A549 (cell line): Measurements from ENCODE around the gene CHN1.

ENCODE experiments used
- MYC ChIP-seq: IDR thresholded peaks from 2 replicates; pipeline ENCODE4 v1.6.1; 2012; ENCODE audit warnings: mild to moderate bottlenecking, inconsistent platforms, low read length, improper control_type of control experiment, borderline replicate concordance
- NFE2L2 ChIP-seq: fragments of 150-350 bp; conservative IDR thresholded peaks from 2 replicates; pipeline ENCODE4 v1.6.1; 2014; ENCODE audit warnings: low read length
- PHF8 ChIP-seq: fragments of 200-600 bp; sonication (generic); IDR thresholded peaks from 2 replicates; pipeline ENCODE4 v1.6.1; 2016; ENCODE audit warnings: low read depth, mild to moderate bottlenecking, antibody characterized with exemption, moderate library complexity, borderline replicate concordance
- POLR2A ChIP-seq: IDR thresholded peaks from 2 replicates; pipeline ENCODE4 v1.6.1; 2012; ENCODE audit warnings: mild to moderate bottlenecking, low read length
- RAD21 ChIP-seq, 2 experiments: fragments of >200 bp in 1 of 2; sonication (Bioruptor Twin) in 1 of 2; formaldehyde crosslinking in 1 of 2; IDR thresholded peaks in 1 of 2; conservative IDR thresholded peaks in 1 of 2; 2 replicates in 1 of 2; 3 replicates in 1 of 2; pipeline ENCODE4 v1.6.1; 2012 to 2018; ENCODE audit warnings: inconsistent platforms in 1 of 2
- USF2 ChIP-seq: fragments of 450-650 bp; IDR thresholded peaks from 2 replicates; pipeline ENCODE4 v1.6.1; 2014; ENCODE audit warnings: antibody characterized with exemption
- TF ChIP-seq, protein P1 (sequence below): fragments of >200 bp; sonication (Bioruptor Twin); formaldehyde crosslinking; IDR thresholded peaks from 3 replicates; pipeline ENCODE4 v1.5.1; 2016

- TF ChIP-seq POLR2A (no peak), RAD21 (conservative IDR thresholded peaks at IDR 0.05 in 1 of 2, IDR thresholded peaks at IDR 0.05 in 1 of 2) (no peak), PHF8 (no peak), MYC (no peak), NFE2L2 (no peak), USF2 (no peak)
- TF ChIP-seq, protein P1, sequence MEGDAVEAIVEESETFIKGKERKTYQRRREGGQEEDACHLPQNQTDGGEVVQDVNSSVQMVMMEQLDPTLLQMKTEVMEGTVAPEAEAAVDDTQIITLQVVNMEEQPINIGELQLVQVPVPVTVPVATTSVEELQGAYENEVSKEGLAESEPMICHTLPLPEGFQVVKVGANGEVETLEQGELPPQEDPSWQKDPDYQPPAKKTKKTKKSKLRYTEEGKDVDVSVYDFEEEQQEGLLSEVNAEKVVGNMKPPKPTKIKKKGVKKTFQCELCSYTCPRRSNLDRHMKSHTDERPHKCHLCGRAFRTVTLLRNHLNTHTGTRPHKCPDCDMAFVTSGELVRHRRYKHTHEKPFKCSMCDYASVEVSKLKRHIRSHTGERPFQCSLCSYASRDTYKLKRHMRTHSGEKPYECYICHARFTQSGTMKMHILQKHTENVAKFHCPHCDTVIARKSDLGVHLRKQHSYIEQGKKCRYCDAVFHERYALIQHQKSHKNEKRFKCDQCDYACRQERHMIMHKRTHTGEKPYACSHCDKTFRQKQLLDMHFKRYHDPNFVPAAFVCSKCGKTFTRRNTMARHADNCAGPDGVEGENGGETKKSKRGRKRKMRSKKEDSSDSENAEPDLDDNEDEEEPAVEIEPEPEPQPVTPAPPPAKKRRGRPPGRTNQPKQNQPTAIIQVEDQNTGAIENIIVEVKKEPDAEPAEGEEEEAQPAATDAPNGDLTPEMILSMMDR: no peak
Measured at GRCh38 chr2:174780191-174780840, 224.9 kb downstream of the CHN1 start.
